Measurements from ENCODE around the gene DGUOK.

DNA sequence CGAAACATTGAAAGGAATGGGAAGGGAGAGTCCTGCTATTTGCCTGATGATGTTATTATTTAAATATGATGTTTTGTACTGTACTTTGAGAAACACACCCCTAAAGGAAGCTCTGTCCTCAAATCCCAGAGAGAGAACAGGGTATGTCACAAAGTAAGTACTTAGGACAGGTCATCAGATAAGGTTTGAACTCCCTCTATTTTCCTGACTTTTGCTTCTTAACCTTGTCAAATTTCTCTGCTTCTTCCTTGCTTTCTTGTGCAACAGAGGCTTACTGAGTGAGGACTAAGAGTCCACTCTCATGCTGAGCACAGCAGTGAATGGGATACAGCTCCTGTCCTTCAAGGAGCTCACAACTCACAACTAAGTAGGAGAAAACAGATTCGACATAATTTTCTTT lies 3.7 kb downstream of the DGUOK start:
- no peak for TF ChIP-seq POLR2A (IDR thresholded peaks at IDR 0.05)
- TF ChIP-seq, protein P1, sequence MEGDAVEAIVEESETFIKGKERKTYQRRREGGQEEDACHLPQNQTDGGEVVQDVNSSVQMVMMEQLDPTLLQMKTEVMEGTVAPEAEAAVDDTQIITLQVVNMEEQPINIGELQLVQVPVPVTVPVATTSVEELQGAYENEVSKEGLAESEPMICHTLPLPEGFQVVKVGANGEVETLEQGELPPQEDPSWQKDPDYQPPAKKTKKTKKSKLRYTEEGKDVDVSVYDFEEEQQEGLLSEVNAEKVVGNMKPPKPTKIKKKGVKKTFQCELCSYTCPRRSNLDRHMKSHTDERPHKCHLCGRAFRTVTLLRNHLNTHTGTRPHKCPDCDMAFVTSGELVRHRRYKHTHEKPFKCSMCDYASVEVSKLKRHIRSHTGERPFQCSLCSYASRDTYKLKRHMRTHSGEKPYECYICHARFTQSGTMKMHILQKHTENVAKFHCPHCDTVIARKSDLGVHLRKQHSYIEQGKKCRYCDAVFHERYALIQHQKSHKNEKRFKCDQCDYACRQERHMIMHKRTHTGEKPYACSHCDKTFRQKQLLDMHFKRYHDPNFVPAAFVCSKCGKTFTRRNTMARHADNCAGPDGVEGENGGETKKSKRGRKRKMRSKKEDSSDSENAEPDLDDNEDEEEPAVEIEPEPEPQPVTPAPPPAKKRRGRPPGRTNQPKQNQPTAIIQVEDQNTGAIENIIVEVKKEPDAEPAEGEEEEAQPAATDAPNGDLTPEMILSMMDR (IDR thresholded peaks at IDR 0.05): no peak
